A549 (cell line): ENCODE measurements around the gene C1orf146.

Source experiments
- JUN ChIP-seq, 2 experiments: fragments of >200 bp; sonication (Bioruptor Twin); formaldehyde crosslinking; IDR thresholded peaks; 2 replicates in 1 of 2; 3 replicates in 1 of 2; pipeline ENCODE4 v1.6.1; 2016 to 2017
- JUNB ChIP-seq: fragments of >200 bp; sonication (Bioruptor Twin); formaldehyde crosslinking; IDR thresholded peaks from 2 replicates; pipeline ENCODE4 v1.6.1; 2016
- KDM1A ChIP-seq: fragments of 200-600 bp; sonication (generic); IDR thresholded peaks from 2 replicates; pipeline ENCODE4 v1.6.1; 2016; ENCODE audit warnings: low read depth, mild to moderate bottlenecking
- MAFK ChIP-seq: fragments of 450-650 bp; IDR thresholded peaks from 2 replicates; pipeline ENCODE4 v1.6.1; 2014; ENCODE audit not compliant: partially characterized antibody
- MAZ ChIP-seq: fragments of 150-350 bp; IDR thresholded peaks from 2 replicates; pipeline ENCODE4 v1.6.1; 2014; ENCODE audit warnings: antibody characterized with exemption, low read depth, low read length, borderline replicate concordance
- NPAS2 ChIP-seq: fragments of 250-450 bp; sonication (Bioruptor Pico); IDR thresholded peaks from 2 replicates; pipeline ENCODE4 v1.8.0; 2022; ENCODE audit warnings: mild to moderate bottlenecking, moderate library complexity, borderline replicate concordance
- NR3C1 ChIP-seq: fragments of >200 bp; sonication (Bioruptor Twin); formaldehyde crosslinking; IDR thresholded peaks from 3 replicates; pipeline ENCODE4 v1.6.1; 2017
- POLR2A ChIP-seq: IDR thresholded peaks from 2 replicates; pipeline ENCODE4 v1.6.1; 2012; ENCODE audit warnings: mild to moderate bottlenecking, low read length
- RAD21 ChIP-seq, 2 experiments: fragments of >200 bp in 1 of 2; sonication (Bioruptor Twin) in 1 of 2; formaldehyde crosslinking in 1 of 2; IDR thresholded peaks in 1 of 2; conservative IDR thresholded peaks in 1 of 2; 2 replicates in 1 of 2; 3 replicates in 1 of 2; pipeline ENCODE4 v1.6.1; 2012 to 2018; ENCODE audit warnings: inconsistent platforms in 1 of 2
- SMC3 ChIP-seq: fragments of >200 bp; sonication (Bioruptor Twin); formaldehyde crosslinking; IDR thresholded peaks from 3 replicates; pipeline ENCODE4 v1.6.1; 2018; ENCODE audit warnings: inconsistent platforms
- TP53 ChIP-seq: fragments of 250-450 bp; sonication (Bioruptor Pico); IDR thresholded peaks from 2 replicates; pipeline ENCODE4 v1.5.0; 2021; ENCODE audit warnings: mild to moderate bottlenecking, moderate library complexity
- TF ChIP-seq, protein P1 (sequence below): fragments of >200 bp; sonication (Bioruptor Twin); formaldehyde crosslinking; IDR thresholded peaks from 3 replicates; pipeline ENCODE4 v1.5.1; 2016
- TF ChIP-seq, protein P2 (sequence below): fragments of 450-650 bp; IDR thresholded peaks from 2 replicates; pipeline ENCODE4 v1.6.1; 2014; ENCODE audit warnings: antibody characterized with exemption

DNA sequence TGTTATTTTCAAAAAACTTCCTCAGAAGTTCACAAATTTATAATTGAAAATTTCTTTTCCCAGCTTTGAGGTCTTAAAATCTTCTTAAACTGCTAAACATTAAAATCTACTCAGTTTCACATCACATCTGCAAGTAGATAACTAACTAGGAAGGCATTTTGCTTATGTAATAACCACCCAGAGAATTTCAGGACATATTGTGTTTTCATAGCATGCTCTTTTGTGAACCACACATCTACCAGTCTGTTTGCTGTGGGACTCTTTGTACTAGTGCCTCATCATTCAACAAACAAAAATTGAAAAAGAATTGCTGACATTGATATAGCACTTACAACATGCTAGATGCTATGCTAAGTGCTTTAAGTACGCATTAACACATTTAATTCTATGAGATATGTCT is 31.6 kb upstream of the C1orf146 start:
- TF ChIP-seq, protein P1, sequence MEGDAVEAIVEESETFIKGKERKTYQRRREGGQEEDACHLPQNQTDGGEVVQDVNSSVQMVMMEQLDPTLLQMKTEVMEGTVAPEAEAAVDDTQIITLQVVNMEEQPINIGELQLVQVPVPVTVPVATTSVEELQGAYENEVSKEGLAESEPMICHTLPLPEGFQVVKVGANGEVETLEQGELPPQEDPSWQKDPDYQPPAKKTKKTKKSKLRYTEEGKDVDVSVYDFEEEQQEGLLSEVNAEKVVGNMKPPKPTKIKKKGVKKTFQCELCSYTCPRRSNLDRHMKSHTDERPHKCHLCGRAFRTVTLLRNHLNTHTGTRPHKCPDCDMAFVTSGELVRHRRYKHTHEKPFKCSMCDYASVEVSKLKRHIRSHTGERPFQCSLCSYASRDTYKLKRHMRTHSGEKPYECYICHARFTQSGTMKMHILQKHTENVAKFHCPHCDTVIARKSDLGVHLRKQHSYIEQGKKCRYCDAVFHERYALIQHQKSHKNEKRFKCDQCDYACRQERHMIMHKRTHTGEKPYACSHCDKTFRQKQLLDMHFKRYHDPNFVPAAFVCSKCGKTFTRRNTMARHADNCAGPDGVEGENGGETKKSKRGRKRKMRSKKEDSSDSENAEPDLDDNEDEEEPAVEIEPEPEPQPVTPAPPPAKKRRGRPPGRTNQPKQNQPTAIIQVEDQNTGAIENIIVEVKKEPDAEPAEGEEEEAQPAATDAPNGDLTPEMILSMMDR, result no peak
- no peak for TF ChIP-seq JUNB
- no peak for TF ChIP-seq KDM1A
- no peak for TF ChIP-seq JUN (IDR thresholded peaks at IDR 0.05)
- TF ChIP-seq MAZ, result no peak
- no peak for TF ChIP-seq NR3C1
- TF ChIP-seq RAD21 (conservative IDR thresholded peaks at IDR 0.05 in 1 of 2, IDR thresholded peaks at IDR 0.05 in 1 of 2), result no peak
- TF ChIP-seq, protein P2, sequence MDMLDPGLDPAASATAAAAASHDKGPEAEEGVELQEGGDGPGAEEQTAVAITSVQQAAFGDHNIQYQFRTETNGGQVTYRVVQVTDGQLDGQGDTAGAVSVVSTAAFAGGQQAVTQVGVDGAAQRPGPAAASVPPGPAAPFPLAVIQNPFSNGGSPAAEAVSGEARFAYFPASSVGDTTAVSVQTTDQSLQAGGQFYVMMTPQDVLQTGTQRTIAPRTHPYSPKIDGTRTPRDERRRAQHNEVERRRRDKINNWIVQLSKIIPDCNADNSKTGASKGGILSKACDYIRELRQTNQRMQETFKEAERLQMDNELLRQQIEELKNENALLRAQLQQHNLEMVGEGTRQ, result no peak
- TF ChIP-seq SMC3, result no peak
- TF ChIP-seq MAFK, result no peak
- no peak for TF ChIP-seq POLR2A
- no peak for TF ChIP-seq TP53 (CRISPR knock-in tag)
- TF ChIP-seq NPAS2 (CRISPR knock-in tag), result no peak
